ENCODE data around the gene PAK1. TPM values are rescaled to one million over a fixed set of nuclear protein-coding genes. Genes with fewer than 3 reads are reported as not detected.
"Not testable (repeated sequence)": the region's sequence is repeated elsewhere in the genome, so short reads cannot be mapped to it uniquely, and the experiment has no call there.

The PAK1 gene
- total and polyA plus RNA-seq, 2 donors = 26.2 to 46.6 TPM

DNA sequence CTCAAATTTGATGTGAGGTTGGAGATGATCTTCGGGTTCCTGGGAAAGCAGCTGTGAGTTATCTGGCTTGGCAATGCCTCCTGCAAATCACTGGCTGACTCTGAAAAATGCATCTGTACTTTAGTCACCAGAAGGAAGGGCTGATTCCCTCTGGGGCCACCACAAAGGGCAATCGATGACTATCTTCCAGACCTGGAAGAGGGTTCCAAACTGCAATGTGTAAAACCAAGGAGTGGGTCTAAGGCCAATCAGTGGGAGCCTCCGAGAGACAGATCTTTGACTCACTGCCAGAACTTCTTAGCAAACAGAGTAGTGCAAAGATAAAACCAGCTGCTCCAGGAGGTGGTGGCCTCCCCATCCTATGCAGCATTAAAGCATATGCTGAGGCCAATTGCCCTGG, 29.1 kb upstream of the PAK1 start:
- Histone ChIP-seq H3K36me3 (ENCODE audit: insufficient read depth) (no peaks in the 10 kb centered on the region), H3K27ac (ENCODE audit: low read depth) (no peak overlapping the region), H3K4me3 (ENCODE audit: low read depth, low read length) (no peak overlapping the region), H3K4me1 (ENCODE audit: insufficient read depth) (no peaks in the 10 kb centered on the region)
- DNase-seq (ENCODE audit: extremely low spot score) = no peak
- WGBS = 15% methylated on average over 3 of the region's 3 CpGs

DNA sequence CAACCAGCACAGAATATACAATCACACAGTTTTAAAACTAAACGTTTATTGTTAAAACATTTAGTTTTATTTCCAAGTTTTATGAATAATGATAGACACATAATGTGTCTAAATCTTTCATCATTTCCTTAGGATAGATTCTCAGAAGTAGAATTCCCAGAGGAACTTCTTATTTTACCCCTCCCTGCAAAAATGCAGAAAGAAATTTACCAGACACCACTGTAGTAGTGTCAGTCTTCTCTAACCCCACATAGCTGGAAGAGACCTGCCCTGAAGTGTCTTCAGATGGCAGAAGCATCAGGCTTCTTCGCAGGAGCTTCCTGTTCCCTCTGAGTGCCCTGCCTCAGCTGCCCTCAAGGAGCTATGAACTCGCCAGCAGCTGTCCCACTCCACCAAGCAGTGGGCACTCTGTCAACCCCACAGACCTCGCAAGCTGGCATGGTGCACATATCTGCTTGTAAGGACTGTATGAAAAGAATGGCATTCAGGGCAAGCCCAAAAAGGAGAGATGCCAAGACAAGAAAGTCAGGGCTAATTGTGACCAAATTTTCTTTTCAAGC, 28.5 kb upstream of the PAK1 start:
- no peaks in the 10 kb centered on the region for H3K4me1 ChIP-seq (ENCODE audit: insufficient read depth)
- no peak overlapping the region for H3K4me3 ChIP-seq (ENCODE audit: low read depth, low read length)
- no peak for DNase-seq (ENCODE audit: extremely low spot score)
- H3K36me3 ChIP-seq (ENCODE audit: insufficient read depth) = no peaks in the 10 kb centered on the region
- 52% methylated on average over 4 of the region's 4 CpGs for WGBS
- H3K27ac ChIP-seq (ENCODE audit: low read depth) = no peak overlapping the region

DNA sequence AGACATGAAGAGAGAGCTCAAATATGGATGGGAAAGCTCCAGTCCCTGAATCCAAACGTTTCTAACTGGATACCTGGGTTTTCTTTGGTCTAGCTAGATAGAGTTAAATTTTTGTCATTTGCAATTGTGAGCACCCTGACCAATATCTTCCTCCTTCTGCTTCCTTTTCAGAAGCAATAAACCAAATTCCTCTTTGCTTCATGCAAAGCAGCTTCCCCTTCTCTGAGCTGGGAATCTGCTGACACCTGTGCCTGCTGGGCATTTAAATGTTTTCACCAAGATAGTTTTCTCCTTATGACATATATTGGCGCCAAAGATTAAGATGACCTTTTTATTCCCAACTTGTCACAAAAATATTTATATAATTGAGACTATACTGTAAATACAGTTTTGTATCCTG, 27.9 kb upstream of the PAK1 start:
- H3K27ac ChIP-seq (ENCODE audit: low read depth) = no peak overlapping the region
- H3K36me3 ChIP-seq (ENCODE audit: insufficient read depth) = no peaks in the 10 kb centered on the region
- 48% methylated on average over 2 of the region's 2 CpGs for WGBS
- H3K4me3 ChIP-seq (ENCODE audit: low read depth, low read length) = no peak overlapping the region
- DNase-seq (ENCODE audit: extremely low spot score) = no peak
- no peaks in the 10 kb centered on the region for H3K4me1 ChIP-seq (ENCODE audit: insufficient read depth)

DNA sequence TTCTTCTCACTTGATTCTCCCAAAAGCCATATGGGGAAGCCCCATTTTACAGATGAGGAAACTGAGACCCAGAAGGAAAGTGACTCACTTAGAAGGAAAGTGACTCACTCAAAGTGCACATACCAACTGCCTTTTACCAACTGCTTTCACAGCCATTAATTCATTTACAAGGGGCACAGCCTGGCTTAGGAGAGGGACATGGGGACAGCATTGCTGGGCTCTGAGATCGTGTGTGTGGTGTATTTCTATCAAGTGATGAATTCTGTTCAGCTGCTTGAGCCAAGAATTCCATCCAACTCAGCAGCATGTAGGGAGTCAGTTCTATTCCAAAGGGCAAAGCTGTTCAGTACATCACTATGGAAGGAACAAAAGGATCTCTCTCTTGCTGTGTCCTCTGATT, 23.5 kb upstream of the PAK1 start:
- 23% methylated on average over 1 of the region's 1 CpG for WGBS
- DNase-seq (ENCODE audit: extremely low spot score) = no peak
- H3K4me3 ChIP-seq (ENCODE audit: low read depth, low read length) = no peak overlapping the region

DNA sequence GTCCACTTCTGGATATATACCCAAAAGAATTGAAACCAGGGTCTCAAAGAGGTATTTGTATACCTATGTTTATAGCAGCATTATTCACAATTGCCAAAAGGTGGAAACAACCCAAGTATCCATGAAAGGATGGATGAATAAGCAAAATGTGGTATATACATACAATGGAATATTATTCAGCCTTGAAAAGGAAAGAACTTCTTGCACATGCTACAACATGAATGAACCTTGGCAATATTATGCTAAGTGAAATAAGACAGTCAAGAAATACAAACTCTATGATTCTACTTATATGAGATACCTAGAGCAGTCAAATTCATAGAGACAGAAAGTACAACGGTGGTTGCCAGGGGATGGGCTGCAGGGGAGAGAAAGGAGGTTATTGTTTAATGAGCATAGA, 21.6 kb upstream of the PAK1 start:
- DNase-seq (ENCODE audit: extremely low spot score) = no peak
- WGBS = 95% methylated on average over 1 of the region's 1 CpG
- Histone ChIP-seq H3K4me3 (ENCODE audit: low read depth, low read length) (no peak overlapping the region), H3K27ac (ENCODE audit: low read depth) (no peak overlapping the region), H3K4me1 (ENCODE audit: insufficient read depth) (no peaks in the 10 kb centered on the region), H3K36me3 (ENCODE audit: insufficient read depth) (no peaks in the 10 kb centered on the region)

More for the DNA sequence above, 23.5 kb upstream of the PAK1 start:
- no peaks in the 10 kb centered on the region for H3K4me1 ChIP-seq (ENCODE audit: insufficient read depth)
- no peak overlapping the region for H3K27ac ChIP-seq (ENCODE audit: low read depth)
- H3K36me3 ChIP-seq (ENCODE audit: insufficient read depth) = no peaks in the 10 kb centered on the region

DNA sequence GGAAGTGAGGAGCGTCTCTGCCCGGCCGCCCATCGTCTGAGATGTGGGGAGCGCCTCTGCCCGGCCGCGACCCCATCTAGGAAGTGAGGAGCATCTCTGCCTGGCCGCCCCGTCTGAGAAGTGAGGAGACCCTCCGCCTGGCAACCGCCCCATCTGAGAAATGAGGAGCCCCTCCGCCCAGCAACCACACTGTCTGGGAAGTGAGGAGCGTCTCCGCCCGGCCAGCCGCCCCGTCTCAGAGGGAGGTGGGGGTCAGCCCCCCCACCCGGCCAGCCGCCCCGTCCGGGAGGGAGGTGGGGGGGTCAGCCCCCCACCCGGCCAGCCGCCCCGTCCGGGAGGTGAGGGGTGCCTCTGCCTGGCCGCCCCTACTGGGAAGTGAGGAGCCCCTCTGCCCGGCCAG, 16.1 kb upstream of the PAK1 start:
- not testable (repeated sequence) for DNase-seq (ENCODE audit: extremely low spot score); H3K27ac ChIP-seq (ENCODE audit: low read depth); H3K4me3 ChIP-seq (ENCODE audit: low read depth, low read length); H3K4me1 ChIP-seq (ENCODE audit: insufficient read depth); H3K36me3 ChIP-seq (ENCODE audit: insufficient read depth)
- 94% methylated on average over 18 of the region's 28 CpGs for WGBS

DNA sequence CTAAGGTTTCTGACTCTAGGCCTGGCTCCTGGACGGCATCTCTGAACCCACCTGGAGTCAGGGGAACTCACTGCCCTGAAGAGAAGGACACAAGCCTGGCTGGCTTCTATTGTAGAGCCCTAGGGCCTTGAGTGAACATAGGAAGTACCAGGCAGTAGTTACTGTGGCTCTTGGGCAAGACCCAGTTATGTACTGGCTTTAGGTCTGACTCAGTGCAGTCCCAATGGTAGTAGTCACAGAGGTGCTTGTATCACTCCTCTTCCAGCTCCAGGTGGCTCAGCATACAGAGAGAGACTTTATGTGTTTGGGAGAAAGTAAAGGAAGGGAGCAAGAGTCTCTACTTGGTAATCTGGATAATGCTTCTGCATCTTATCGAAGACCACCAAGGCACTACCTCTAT, 13.9 kb upstream of the PAK1 start:
- WGBS = 97% methylated on average over 2 of the region's 2 CpGs
- Histone ChIP-seq H3K4me3 (ENCODE audit: low read depth, low read length) (no peak overlapping the region), H3K27ac (ENCODE audit: low read depth) (no peak overlapping the region), H3K36me3 (ENCODE audit: insufficient read depth) (no peaks in the 10 kb centered on the region), H3K4me1 (ENCODE audit: insufficient read depth) (no peaks in the 10 kb centered on the region)
- DNase-seq (ENCODE audit: extremely low spot score) = no peak

DNA sequence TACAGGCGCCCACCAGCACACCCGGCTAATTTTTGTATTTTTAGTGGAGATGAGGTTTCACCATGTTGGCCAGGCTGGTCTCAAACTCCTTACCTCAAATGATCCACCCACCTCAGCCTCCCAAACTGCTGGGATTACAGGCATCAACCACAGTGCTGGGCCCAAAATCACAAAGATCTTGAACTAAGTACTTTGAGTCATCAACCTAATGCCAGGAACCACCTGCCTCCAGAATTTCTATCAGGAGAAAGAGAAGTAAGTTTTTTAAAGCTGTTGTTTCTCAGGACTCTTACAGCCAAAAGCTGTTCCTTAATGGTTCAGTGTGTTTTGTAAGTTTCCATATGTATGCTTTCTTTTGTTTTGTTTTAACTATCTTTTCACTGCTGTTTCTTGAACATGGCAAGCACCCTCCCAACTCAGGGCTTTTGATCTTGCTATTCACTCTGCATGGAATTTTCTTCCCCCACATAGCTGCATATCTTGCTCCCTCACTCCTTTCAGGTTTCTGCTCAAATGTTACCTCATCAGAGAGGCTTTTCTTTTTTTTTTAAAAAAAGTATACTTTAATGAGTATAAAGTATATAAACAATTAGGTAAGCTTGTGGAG, 6.0 kb upstream of the PAK1 start:
- WGBS = 87% methylated on average over 2 of the region's 2 CpGs

DNA sequence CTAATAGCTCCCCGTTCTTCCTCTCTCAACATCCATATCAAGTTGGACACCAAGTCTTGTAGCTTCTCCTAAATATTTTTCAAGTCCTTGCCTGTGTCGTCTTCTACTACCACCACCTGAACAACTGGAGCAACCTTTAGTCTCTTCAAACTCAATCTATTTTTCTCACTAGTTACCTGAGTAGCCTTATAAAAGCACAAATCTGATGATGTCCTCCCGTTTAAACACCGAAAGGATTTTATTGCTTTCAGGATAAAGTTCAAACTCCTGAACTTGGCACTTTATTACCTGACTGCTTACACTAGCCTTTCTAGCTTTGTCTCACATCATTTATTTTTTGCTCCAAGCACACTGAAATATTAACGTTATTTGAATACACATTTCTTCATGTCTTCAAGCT, 1.3 kb upstream of the PAK1 start:
- WGBS = 70% methylated on average over 5 of the region's 5 CpGs
- peak overlapping the region; percentile 31 for H3K27ac ChIP-seq (ENCODE audit: low read depth)

More for the DNA sequence above, 6.0 kb upstream of the PAK1 start:
- H3K4me1 ChIP-seq (ENCODE audit: insufficient read depth) = no peaks in the 10 kb centered on the region
- no peak for DNase-seq (ENCODE audit: extremely low spot score)
- H3K27ac ChIP-seq (ENCODE audit: low read depth) = no peak overlapping the region
- no peaks in the 10 kb centered on the region for H3K36me3 ChIP-seq (ENCODE audit: insufficient read depth)
- H3K4me3 ChIP-seq (ENCODE audit: low read depth, low read length) = no peak overlapping the region

DNA sequence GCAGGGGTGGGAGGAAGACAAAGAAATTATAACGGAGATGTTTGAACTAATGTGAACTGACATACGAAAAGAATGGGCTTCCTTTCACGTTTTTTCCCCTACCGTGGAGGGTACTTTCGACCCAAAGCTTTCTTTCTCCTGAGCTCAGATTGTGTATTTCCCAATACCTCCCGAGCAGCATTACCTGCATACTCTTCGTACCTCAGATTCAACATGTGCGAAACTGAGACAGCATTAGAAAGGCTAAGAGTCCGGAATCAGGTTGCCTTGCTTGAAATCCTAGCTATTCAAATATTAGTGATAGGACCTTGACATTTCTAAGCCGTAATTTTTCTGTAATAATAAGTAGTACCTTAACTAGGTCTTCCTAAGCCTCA, 778 bp upstream of the PAK1 start:
- no peaks in the 10 kb centered on the region for H3K36me3 ChIP-seq (ENCODE audit: insufficient read depth)
- peak overlapping the region; percentile 70 for H3K27ac ChIP-seq (ENCODE audit: low read depth)
- no peaks in the 10 kb centered on the region for H3K4me1 ChIP-seq (ENCODE audit: insufficient read depth)
- DNase-seq (ENCODE audit: extremely low spot score) = peak; percentile 23
- peak overlapping the region; percentile 75 for H3K4me3 ChIP-seq (ENCODE audit: low read depth, low read length)
- WGBS = 50% methylated on average over 10 of the region's 10 CpGs

More for the DNA sequence above, 1.3 kb upstream of the PAK1 start:
- no peaks in the 10 kb centered on the region for H3K4me1 ChIP-seq (ENCODE audit: insufficient read depth)
- H3K36me3 ChIP-seq (ENCODE audit: insufficient read depth) = no peaks in the 10 kb centered on the region
- DNase-seq (ENCODE audit: extremely low spot score) = no peak
- H3K4me3 ChIP-seq (ENCODE audit: low read depth, low read length) = no peak overlapping the region

DNA sequence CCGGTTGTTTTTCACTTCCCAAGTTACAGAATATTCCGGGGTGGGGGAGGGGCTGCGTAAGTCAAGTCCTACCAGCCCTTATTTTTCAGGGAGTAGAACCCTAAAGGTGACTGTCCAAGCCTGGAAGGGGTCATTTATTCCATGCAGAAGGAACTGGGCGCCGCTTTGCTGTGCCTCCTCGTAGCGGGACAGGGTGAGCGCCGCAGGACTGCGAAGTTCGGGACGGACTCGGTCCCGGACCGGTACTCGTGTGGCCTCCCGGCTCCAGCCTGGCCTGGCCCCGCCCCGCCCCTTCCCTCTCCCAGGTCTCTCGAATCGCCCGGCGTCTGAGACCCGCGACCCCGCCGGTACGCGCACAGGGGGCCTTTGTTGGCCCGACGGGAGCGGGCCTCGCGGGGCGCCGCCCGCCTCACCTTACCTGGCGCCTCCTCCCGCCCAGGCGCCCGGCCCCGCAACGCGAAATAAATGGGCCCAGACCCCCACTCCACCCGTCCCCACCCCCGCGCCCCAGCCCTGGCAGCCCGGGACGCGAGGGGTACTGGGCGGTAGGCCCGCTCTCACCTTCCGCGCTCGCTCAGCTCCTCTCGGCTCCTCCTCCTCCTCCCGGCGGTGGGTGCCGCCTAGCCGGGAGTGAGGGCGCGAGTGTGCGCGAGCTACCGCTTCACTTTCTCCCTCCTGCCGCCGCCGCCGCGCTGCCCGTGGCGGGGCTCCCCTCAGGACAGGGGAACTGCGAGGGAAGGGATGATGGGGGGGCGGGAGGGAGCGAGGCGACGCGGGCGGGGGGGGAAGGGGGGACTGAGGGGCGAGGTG, 698 bp downstream of the PAK1 start:
- 1% methylated on average over 80 of the region's 80 CpGs for WGBS

DNA sequence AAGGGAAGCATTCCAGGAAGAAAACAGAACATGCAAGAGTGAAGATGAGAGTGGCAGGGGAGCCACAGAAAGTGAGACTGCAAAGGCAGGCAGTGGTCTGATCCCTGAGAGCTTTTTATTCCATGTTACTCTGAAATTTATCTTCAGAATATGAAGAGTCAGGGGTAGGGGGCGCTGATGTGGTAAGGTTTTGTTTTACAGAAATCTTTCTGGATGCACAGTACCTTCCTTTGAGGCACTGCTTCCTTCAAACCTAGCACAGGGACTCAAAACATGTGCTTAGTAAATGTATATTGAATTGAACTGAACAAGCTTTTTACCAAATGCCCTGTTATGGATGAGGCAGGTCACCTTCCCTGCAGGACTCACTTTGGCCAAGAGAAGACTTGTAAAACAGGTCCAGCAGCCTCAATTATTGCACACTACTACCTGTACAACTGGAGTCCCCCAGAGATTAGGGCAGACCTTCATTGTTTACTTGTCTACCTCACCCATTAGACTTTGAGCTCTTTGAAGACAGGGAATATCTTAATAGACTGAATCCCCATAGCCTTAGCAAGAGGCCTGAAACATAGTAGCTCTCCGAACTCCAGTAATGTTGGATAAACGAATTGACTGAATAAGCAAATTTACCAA, 2.2 kb downstream of the PAK1 start:
- WGBS = 83% methylated on average over 3 of the region's 3 CpGs
- Histone ChIP-seq H3K4me1 (ENCODE audit: insufficient read depth) (no peaks in the 10 kb centered on the region), H3K27ac (ENCODE audit: low read depth) (no peak overlapping the region), H3K4me3 (ENCODE audit: low read depth, low read length) (no peak overlapping the region), H3K36me3 (ENCODE audit: insufficient read depth) (no peaks in the 10 kb centered on the region)
- no peak for DNase-seq (ENCODE audit: extremely low spot score)

More for the DNA sequence above, 698 bp downstream of the PAK1 start:
- H3K36me3 ChIP-seq (ENCODE audit: insufficient read depth) = no peaks in the 10 kb centered on the region
- H3K4me3 ChIP-seq (ENCODE audit: low read depth, low read length) = peak overlapping the region; percentile 75
- no peaks in the 10 kb centered on the region for H3K4me1 ChIP-seq (ENCODE audit: insufficient read depth)
- peak overlapping the region; percentile 14 for H3K27ac ChIP-seq (ENCODE audit: low read depth)
- no peak for DNase-seq (ENCODE audit: extremely low spot score)

DNA sequence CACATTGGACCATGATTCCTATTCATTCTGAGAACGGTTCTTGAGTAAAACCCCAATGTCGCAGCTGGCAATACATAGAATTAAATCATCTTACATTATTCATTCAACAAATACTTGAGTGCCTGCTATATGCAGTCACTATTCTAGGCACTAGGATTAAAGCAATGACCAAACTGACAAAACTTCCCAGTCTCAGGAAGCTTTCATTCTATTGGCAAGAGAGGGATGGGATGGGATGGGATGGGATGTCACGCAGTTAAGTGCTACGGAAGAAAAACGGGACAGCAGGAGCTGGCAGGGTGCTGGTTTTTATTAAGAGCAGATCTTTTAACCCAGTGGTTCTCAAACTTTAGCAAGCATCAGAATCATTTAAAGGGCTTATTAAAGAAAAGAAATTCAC, 2.9 kb downstream of the PAK1 start:
- no peaks in the 10 kb centered on the region for H3K36me3 ChIP-seq (ENCODE audit: insufficient read depth)
- 89% methylated on average over 5 of the region's 5 CpGs for WGBS

DNA sequence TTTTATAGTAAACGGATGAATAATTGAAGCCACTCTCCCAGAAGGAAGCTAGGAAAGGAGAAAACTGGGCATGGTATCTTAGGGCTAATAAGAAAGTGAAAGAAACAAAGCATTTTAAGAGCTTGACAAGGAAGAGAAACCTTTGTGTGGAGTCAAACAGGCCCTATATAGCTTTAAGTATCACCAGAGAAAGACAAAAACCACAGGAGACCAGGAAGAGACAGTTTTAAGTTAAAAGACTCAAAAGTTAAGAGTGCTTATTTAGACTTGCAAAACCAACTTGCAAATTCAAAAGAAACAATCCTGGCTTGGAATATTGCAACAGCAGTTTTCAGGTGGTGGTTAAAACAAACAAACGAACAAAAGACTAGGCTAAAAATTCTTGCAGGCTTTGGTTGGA, 3.4 kb downstream of the PAK1 start:
- Histone ChIP-seq H3K4me3 (ENCODE audit: low read depth, low read length) (no peak overlapping the region), H3K4me1 (ENCODE audit: insufficient read depth) (no peaks in the 10 kb centered on the region), H3K36me3 (ENCODE audit: insufficient read depth) (no peaks in the 10 kb centered on the region), H3K27ac (ENCODE audit: low read depth) (no peak overlapping the region)
- 84% methylated on average over 2 of the region's 2 CpGs for WGBS
- DNase-seq (ENCODE audit: extremely low spot score) = no peak

More for the DNA sequence above, 2.9 kb downstream of the PAK1 start:
- no peak overlapping the region for H3K4me3 ChIP-seq (ENCODE audit: low read depth, low read length)
- H3K4me1 ChIP-seq (ENCODE audit: insufficient read depth) = no peaks in the 10 kb centered on the region
- H3K27ac ChIP-seq (ENCODE audit: low read depth) = no peak overlapping the region
- no peak for DNase-seq (ENCODE audit: extremely low spot score)

Data from urinary bladder (tissue), 4 donors.